Non-pigmented ciliary epithelial cell (primary cell): ENCODE results near the gene PABPC1L.
"Not testable (repeated sequence)": the region's sequence is repeated elsewhere in the genome, so short reads cannot be mapped to it uniquely, and the experiment has no call there.

Experiments
- DNase-seq: peaks from one replicate; pipeline ENCODE4 v3.0.0-alpha.2; 2010; ENCODE audit warnings: low read depth

PABPC1L gene

DNA sequence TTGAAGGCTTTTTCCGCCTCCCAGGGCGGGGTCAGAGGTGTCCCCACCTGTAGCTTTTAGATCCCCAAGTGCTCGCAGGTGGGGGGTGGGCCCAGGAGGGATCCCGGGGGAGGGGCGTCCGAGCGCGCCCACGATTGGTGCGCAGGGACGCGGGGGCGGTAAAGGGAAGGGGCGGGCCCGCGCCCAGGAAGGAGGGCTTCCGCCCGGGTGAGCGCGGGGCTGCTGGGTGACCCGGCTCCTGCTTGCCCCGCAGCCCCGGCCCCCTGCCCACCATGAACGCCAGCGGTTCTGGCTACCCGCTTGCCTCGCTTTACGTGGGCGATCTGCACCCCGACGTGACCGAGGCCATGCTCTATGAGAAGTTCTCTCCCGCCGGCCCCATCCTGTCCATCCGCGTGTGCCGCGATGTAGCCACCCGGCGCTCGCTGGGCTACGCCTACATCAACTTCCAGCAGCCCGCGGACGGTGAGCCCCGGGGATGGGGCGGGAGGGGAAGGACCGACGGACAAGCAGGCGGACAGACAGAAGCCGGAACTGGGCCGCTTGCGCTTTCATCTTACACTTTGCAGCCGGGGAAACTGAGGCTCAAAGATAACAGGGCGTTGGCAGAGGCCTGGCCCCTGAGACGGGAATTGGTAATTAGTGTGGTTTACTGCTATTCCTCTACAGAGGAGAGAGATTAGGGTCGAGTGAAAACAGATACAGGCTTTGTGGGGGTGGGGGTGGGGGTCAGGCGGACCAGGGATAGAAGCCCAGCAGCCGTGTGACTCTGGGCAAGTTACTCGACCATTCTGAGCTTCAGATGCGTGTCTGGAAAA lies at the start of gene PABPC1L:
TSS of gene PABPC1L (plus strand) at position 189 of the 818 bp plus-strand sequence. CDS start at position 273, 84 bp downstream.
- DNase-seq, result no peak

DNA sequence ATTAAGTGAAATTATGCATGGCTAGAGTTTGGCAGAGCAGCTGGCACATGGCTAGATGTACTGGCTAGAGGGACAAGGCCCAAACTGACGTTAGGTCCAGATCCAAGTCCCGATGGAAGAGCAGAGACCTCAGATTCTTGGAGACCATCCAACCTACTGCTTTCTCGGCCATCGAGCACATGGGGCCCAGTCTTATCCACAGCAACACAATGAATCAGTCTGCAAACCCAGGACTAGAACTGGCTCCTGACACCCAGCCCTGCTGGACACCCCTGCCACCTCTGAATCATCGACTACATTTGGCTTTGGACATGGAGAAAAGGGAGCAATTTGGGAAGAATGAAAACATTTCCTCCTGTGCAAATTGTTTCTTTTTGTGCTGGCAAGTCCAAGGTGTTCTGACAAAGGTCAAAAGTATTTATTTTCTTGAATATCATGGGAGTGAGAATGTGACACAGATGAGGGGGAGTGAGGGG lies 48.3 kb upstream of the PABPC1L start:
- DNase-seq, result peak; percentile 10

GRCh38 chr20:44862286-44862685 lies 47.6 kb upstream of the PABPC1L start:
- DNase-seq, result no peak

DNA sequence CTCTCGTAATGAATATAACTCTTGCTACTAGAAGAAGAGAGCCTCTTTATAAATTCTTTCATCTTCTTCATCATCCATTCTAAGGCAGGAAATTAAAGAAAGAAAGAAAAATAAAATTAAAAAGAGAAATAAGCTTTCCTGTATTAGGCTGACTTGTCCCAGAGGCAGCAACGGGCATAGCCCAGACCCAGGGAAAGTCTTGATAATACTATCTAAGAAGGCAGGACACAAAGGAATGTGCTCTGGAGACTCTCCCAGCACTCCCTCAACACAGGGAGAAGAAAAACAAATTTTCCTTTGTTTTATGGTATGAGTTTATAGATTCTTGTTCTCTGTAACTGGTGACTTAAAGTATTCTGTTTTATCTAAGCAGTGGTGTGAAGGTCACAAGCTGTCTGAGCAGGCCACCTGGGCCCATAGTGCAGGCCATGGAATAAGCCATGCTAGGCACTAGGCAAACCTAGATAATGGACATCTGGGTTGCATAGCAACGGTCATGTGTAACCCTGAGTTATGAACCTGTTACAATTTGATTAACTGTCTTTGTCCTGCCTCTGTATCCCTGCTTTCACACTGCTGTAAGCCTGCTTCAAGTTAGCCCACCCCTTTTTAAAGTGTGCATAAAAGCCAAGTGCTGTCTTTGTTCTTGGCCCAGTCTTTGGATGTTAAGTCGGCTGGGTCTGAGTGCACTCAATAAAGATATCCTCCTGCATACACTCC lies 46.3 kb upstream of the PABPC1L start:
- DNase-seq, result not testable (repeated sequence)

- not testable (repeated sequence) for DNase-seq
Measured at GRCh38 chr20:44864493-44864892, 45.4 kb upstream of the PABPC1L start.

GRCh38 chr20:44866703-44867335 lies 43.0 kb upstream of the PABPC1L start:
- DNase-seq, result no peak

DNA sequence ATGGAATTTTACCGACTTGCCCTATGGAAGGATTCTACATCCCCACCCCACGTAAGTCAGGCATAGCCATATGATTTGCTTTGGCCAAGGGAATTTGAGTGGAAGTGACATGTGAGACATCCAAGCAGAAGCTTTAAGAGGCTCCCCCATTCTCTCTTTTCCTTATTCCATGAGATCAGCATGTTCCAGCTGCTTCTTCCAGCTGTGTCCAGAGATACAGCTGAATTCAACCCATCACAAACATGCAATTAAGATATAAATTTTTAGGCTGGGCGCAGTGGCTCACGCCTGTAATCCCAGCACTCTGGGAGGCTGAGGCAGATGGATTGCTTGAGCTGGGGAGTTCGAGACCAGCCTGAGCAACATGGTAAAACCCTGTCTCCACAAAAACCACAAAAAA lies 40.4 kb upstream of the PABPC1L start:
- no peak for DNase-seq

- DNase-seq, result not testable (repeated sequence)
Measured at GRCh38 chr20:44882360-44882759, 27.5 kb upstream of the PABPC1L start.

GRCh38 chr20:44883214-44883902 lies 26.5 kb upstream of the PABPC1L start:
- no peak for DNase-seq

- DNase-seq, result no peak
Measured at GRCh38 chr20:44884907-44885391, 24.9 kb upstream of the PABPC1L start.

DNA sequence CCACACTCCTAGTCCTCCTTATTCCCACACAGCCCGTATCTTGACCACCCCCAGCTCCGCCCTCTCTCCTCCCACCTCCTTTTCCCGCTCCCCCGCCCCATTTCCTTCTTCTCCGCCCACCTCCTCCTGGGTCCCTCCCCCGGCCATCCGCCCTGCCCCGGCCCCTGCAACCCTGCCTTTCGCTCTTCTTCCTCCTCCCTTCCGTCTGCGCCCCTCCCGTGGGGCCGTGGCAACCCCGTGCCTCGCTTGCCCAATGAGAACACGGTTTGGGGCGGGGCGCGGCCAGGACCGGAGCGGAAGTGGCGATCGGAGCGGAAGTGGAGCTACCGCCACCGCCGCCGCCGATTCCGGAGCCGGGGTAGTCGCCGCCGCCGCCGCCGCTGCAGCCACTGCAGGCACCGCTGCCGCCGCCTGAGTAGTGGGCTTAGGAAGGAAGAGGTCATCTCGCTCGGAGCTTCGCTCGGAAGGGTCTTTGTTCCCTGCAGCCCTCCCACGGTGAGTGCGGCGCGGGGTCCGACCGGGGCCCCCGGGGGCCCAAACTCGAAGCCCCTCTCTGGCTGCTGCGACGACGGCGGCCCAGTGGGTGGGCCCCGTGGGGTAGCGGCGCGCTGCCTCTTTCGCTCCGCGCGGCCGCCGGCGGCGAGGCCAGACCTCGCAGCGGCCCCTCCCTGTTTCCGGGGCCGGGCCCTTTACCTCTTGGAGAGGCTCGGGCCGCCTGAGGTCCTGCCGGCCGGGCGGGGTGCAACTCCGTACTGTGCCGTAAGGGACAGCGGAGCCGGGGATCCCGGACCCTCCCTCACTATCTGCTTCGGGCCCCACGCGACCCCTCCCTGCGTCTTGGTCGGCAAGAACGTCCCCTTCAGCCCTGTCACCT lies 24.2 kb upstream of the PABPC1L start, which contains the start of gene YWHAB:
TSS of gene YWHAB (plus strand) at position 314 of the 874 bp plus-strand sequence. CDS start 15,829 bp downstream, outside the sequence.
- peak; percentile 73 for DNase-seq

DNA sequence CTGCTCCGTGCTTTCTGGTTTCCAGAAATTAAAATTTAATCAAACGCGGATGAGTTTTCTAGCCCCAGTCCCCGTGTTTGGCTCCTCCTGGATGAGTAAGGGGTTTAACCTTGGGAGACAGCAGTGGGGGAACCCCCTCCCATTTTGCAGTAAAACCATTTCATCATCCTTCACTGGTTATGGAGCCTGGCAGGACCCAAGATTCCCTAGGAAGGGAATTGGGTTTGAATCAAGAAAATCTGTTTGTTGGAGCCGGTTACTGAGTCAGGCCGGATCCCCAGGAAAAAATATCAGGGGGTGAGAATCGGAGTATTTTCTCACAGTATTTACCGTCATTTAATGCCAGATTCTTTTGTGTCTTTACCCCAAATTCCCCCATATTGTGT lies 23.6 kb upstream of the PABPC1L start:
- DNase-seq, result no peak

GRCh38 chr20:44886828-44887227 lies 23.0 kb upstream of the PABPC1L start:
- DNase-seq, result no peak

DNA sequence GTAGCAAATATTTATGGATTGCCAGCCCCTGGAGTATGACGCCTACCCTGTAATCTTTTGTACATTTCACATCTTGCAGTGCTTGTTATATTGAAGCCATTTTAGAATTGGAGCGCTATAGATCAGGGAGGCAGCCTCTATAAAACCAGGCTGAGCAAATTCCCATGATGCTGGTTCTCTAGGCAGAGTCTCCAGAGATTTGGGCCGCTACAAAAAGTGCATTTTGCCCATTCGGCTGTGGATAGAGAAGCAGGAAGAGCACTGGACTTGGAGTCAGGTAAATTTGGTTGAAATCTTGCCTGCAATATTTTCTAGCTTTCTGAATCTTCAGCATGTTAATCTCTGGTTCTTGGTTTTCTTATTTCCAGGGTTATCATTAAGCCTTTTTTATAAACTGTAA lies 22.4 kb upstream of the PABPC1L start:
- no peak for DNase-seq

DNA sequence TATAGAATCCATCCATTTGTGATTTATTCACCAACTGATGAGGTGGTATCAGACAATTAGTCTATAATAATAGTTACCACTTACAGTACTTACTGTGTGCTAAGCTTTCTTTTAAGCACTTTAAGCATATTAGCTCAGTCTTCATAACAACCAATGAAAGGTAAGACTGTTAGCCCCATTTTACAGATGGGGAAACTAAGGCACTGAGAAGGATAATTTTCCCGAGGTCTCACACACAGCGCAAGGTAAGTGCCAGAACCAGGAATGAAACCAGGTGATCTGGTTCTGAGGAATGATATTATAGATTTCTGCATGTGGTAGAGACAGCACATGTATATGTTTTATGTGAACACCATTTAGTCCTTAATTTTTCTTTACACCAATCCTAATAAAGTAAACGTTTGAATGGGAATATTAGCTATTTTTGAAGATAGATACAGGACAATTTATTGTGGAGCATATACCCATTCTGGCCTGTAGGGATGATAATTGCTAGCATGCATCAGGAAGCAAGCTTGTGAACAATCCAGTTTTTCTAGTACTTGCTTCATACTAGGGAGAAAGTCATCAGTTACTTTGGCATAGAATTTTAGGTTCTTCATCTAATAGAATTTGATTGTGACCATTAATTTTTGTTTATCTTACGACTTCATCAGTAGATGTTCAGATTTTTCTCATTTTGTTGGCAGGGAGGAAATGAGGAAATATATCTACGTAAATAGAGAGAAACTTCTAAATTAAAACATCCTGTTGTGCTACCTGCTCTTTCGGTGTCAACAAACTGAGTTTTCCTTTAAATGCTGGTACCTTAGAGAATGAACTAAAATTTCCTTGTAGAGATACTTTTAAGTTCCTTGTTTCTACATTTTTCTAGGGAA lies 21.4 kb upstream of the PABPC1L start:
- DNase-seq, result no peak

DNA sequence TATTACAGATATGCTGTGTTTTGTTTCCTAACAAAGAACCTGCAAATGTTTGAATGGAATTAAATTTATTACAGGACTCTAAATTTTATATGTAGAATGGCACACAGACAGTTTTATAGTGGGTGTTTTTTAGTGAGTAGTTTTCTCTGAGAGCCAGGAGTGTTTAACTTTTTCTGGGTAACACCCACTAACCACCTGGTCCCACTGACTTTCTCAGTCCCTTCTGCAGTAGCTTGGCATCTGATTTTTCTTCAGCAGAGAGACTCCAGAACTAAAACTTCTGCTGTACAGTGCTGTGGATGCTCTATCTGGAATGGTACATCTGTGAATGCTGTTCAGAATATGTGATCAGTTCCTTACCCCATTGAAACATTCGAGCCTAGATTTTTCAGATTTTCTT lies 18.0 kb upstream of the PABPC1L start:
- DNase-seq, result no peak

DNA sequence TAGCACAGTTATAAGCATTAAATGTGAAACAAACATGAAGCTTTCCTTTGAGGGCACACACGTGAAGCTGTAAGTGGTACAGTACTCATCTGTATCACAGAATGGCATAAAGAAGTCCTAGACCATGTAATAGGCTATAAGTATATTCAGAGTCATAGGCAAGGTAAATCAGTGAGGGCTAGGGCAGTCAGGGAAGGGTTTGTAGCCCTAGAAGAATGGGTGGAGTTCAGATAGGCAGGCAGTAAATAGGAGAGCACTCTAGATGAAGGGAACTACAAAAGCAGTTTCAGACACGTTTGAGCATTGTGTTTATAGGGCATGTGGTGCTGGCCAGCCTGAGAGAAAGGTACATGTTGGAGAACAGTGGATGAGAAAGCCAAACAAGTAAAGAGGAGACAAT lies 14.9 kb upstream of the PABPC1L start:
- DNase-seq, result no peak

GRCh38 chr20:44896583-44896982 lies 13.3 kb upstream of the PABPC1L start:
- DNase-seq, result no peak

- DNase-seq, result no peak
Measured at GRCh38 chr20:44897133-44897532, 12.7 kb upstream of the PABPC1L start.
